NB4 (cell line): ENCODE measurements around the gene CLVS2.

Experiments
- DNase-seq: peaks from one replicate; pipeline ENCODE4 v3.0.0; 2010; ENCODE audit warnings: low read depth
- H3K4me3 ChIP-seq: one replicate; pipeline ENCODE4 v1.5.1; 2011; ENCODE audit warnings: mild to moderate bottlenecking, low read depth, low read length, moderate library complexity
- CTCF ChIP-seq: IDR thresholded peaks from one replicate; pipeline ENCODE4 v1.5.1; 2012; ENCODE audit warnings: low read depth, low read length
- MYC ChIP-seq: IDR thresholded peaks from 2 replicates; pipeline ENCODE4 v1.6.1; 2011; ENCODE audit warnings: low read depth, low read length
- POLR2A ChIP-seq: IDR thresholded peaks from 2 replicates; pipeline ENCODE4 v1.6.1; 2011; ENCODE audit warnings: mild to moderate bottlenecking; ENCODE audit not compliant: insufficient read length; ENCODE audit errors: extremely low read depth
- TF ChIP-seq, protein P1 (sequence below): IDR thresholded peaks from 2 replicates; pipeline ENCODE4 v1.6.1; 2011; ENCODE audit warnings: low read depth, low read length

The CLVS2 gene

DNA sequence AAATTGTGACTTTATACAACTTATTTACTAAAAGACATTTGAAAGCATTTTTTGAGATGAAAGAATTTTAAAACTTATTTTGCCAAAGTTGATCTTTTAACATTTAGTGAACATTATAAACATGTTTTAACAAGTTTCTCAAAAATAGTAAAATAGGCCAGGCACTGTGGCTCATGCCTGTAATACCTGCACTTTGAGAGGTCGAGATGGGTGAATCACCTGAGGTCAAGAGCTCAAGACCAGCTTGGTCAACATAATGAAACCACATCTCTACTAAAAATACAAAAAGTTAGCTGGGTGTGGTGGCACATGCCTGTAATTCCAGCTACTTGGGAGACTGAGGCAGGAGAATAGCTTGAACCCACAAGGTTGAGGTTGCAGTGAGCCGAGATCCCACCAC lies 78.6 kb downstream of the CLVS2 start:
- no peak for DNase-seq
- H3K4me3 ChIP-seq: no peak overlapping the region
- TF ChIP-seq, protein P1, sequence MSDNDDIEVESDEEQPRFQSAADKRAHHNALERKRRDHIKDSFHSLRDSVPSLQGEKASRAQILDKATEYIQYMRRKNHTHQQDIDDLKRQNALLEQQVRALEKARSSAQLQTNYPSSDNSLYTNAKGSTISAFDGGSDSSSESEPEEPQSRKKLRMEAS: no peak
- TF ChIP-seq MYC (no peak), POLR2A (no peak), CTCF (no peak)

- no peak overlapping the region for H3K4me3 ChIP-seq
- no peak for TF ChIP-seq MYC
- TF ChIP-seq, protein P1: no peak
- no peak for TF ChIP-seq CTCF
- no peak for TF ChIP-seq POLR2A
- no peak for DNase-seq
Measured at GRCh38 chr6:123085403-123085802, 89.4 kb downstream of the CLVS2 start.

DNA sequence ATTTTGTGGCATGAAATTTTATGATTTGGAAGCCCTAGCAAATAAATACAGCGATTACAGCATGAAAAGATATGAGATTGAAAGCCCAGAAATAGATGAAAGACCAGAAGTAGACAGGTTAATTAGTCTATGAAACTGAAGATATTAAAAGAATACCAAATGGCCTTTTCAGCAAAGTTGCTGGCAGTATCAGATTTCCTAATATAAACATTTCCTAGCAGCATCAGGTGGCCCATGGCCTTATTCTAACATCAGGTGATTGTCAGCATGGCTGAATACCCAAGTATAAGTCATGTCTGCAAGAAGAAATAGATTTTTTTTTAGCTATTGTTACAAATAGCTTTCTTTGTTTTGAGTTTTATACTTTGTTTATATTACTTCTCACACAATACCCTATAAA lies 93.2 kb downstream of the CLVS2 start:
- no peak overlapping the region for H3K4me3 ChIP-seq
- TF ChIP-seq CTCF (no peak), MYC (no peak), POLR2A (no peak)
- TF ChIP-seq, protein P1: no peak
- DNase-seq: no peak

- TF ChIP-seq, protein P1: no peak
- TF ChIP-seq CTCF: no peak
- no peak for TF ChIP-seq POLR2A
- TF ChIP-seq MYC: no peak
- no peak for DNase-seq
- no peak overlapping the region for H3K4me3 ChIP-seq
Measured at GRCh38 chr6:123091091-123091895, 95.3 kb downstream of the CLVS2 start.

- H3K4me3 ChIP-seq: no peak overlapping the region
- TF ChIP-seq MYC (no peak), CTCF (no peak), POLR2A (no peak)
- TF ChIP-seq, protein P1: no peak
Measured at GRCh38 chr6:123091896-123092271, 95.8 kb downstream of the CLVS2 start.

More at GRCh38 chr6:123091896-123092271, 95.8 kb downstream of the CLVS2 start:
- no peak for DNase-seq
